Measurements from ENCODE around the gene BUD23. TPM values are rescaled to one million over a fixed set of nuclear protein-coding genes. Genes with fewer than 3 reads are reported as not detected.

BUD23 gene
- total RNA-seq, 1 experiment from 2014 or later = 78.1 TPM

- Histone ChIP-seq H2BK5ac (ENCODE audit: insufficient read length, low read length) (no peak overlapping the region), H3K27ac (ENCODE audit: insufficient read length, low read depth, low read length) (no peak overlapping the region)
- no CpG with 5 or more reads among the region's 52 CpGs for WGBS (ENCODE audit: extremely low coverage, insufficient read length, low lambda C conversion rate)
Measured at GRCh38 chr7:73668103-73668885, 15.1 kb upstream of the BUD23 start.

More at GRCh38 chr7:73668103-73668885, 15.1 kb upstream of the BUD23 start:
- Histone ChIP-seq H3T11ph (ENCODE audit: low read length) (no peak overlapping the region), H2BK15ac (ENCODE audit: low read depth, low read length) (no peak overlapping the region), H3K23me2 (ENCODE audit: insufficient read length, low read depth, low read length, poor library complexity, severe bottlenecking) (peaks cover 10% of the 10 kb centered on the region), H3K14ac (ENCODE audit: insufficient read depth, low read length) (no peak overlapping the region), H3K18ac (ENCODE audit: insufficient read length, low read depth, low read length) (no peak overlapping the region), H4K8ac (replicated peaks; ENCODE audit: insufficient read length, low read depth, low read length) (no peak overlapping the region), H3K4ac (ENCODE audit: low read depth, low read length) (no peak overlapping the region), H4K5ac (ENCODE audit: insufficient read length, low read depth, low read length) (no peak overlapping the region), H2AK5ac (ENCODE audit: insufficient read length, low read length) (no peak overlapping the region), H4K91ac (ENCODE audit: insufficient read length, low read depth, low read length) (no peak overlapping the region), H3K4me1 (ENCODE audit: insufficient read depth, low read length) (no peaks in the 10 kb centered on the region), H3K79me1 (ENCODE audit: insufficient read depth, low read depth, low read length, poor library complexity, severe bottlenecking) (no peaks in the 10 kb centered on the region), H2BK120ac (ENCODE audit: low read depth, low read length, poor library complexity, severe bottlenecking) (no peak overlapping the region), H3K9ac (ENCODE audit: extremely low read depth, insufficient read length, low read length) (peak overlapping the region; percentile 6), H3K9me3 (ENCODE audit: control insufficient read depth, low read depth, low read length) (no peaks in the 10 kb centered on the region), H2AFZ (ENCODE audit: low read length) (no peak overlapping the region), H3K23ac (ENCODE audit: insufficient read length, low read depth, low read length) (no peak overlapping the region), H3K79me2 (ENCODE audit: insufficient read depth, low read length) (no peaks in the 10 kb centered on the region), H2BK12ac (ENCODE audit: insufficient read length, low read depth, low read length) (no peak overlapping the region), H3K4me2 (ENCODE audit: insufficient read depth, insufficient read length, low read length) (peak overlapping the region; percentile 69), H3K56ac (ENCODE audit: insufficient read length, low read depth, low read length) (no peak overlapping the region), H4K20me1 (ENCODE audit: control insufficient read depth, insufficient read depth, insufficient read length) (no peaks in the 10 kb centered on the region), H2BK20ac (ENCODE audit: low read depth, low read length, poor library complexity, severe bottlenecking) (no peak overlapping the region), H3K27me3 (ENCODE audit: insufficient read depth, low read length) (no peaks in the 10 kb centered on the region)
- Mint-ChIP-seq H3K4me1 (peaks cover 10 to 44% of the 10 kb centered on the region in 2 experiments), H3K27ac (peak overlapping the region in 1 of 3 experiments; percentile 72; a peak in 1 of 7 replicates), H3K27me3 (ENCODE audit: low read depth) (peaks cover 32% of the 10 kb centered on the region), H3K9me3 (peaks cover 0 to under 1% of the 10 kb centered on the region in 2 experiments; a peak in 2 of 5 replicates), H3K4me3 (peak overlapping the region; percentile 62 to 87), H3K36me3 (ENCODE audit: insufficient read depth in 1 of 3, low read depth in 3 of 3) (peaks cover 0 to 7% (median 4%) of the 10 kb centered on the region in 3 experiments; a peak in 3 of 7 replicates)
- TF ChIP-seq, protein P1, sequence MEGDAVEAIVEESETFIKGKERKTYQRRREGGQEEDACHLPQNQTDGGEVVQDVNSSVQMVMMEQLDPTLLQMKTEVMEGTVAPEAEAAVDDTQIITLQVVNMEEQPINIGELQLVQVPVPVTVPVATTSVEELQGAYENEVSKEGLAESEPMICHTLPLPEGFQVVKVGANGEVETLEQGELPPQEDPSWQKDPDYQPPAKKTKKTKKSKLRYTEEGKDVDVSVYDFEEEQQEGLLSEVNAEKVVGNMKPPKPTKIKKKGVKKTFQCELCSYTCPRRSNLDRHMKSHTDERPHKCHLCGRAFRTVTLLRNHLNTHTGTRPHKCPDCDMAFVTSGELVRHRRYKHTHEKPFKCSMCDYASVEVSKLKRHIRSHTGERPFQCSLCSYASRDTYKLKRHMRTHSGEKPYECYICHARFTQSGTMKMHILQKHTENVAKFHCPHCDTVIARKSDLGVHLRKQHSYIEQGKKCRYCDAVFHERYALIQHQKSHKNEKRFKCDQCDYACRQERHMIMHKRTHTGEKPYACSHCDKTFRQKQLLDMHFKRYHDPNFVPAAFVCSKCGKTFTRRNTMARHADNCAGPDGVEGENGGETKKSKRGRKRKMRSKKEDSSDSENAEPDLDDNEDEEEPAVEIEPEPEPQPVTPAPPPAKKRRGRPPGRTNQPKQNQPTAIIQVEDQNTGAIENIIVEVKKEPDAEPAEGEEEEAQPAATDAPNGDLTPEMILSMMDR (conservative IDR thresholded peaks at IDR 0.05) = no peak
- DNase-seq = no peak
